Measurements from ENCODE around the gene SRGAP2C. TPM values are rescaled to one million over a fixed set of nuclear protein-coding genes. Genes with fewer than 3 reads are reported as not detected.
"Not testable (repeated sequence)": the region's sequence is repeated elsewhere in the genome, so short reads cannot be mapped to it uniquely, and the experiment has no call there.

SRGAP2C gene
- polyA plus RNA-seq, 10 donors, result 15.3 to 26.8 (median 22.6) TPM

DNA sequence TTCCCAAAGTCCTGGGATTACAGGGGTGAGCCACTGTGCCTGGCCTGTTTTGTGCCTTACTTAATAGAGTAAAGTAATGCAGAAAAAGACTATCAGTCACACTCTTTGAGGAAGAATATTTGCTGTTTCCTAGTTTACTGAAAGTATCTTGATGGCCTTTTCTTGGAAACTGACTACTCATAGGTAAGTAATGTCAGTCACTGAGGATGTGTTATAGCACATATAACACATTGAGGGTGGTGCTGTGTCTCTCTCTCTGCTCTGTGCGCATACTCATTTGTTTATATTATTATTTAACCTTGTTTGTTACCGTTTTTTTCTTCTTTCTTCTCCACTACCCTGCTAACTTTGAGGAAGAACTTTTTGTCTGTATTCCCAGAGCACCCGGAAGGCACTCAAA lies 93.4 kb downstream of the SRGAP2C start:
- not testable (repeated sequence) for DNase-seq

DNA sequence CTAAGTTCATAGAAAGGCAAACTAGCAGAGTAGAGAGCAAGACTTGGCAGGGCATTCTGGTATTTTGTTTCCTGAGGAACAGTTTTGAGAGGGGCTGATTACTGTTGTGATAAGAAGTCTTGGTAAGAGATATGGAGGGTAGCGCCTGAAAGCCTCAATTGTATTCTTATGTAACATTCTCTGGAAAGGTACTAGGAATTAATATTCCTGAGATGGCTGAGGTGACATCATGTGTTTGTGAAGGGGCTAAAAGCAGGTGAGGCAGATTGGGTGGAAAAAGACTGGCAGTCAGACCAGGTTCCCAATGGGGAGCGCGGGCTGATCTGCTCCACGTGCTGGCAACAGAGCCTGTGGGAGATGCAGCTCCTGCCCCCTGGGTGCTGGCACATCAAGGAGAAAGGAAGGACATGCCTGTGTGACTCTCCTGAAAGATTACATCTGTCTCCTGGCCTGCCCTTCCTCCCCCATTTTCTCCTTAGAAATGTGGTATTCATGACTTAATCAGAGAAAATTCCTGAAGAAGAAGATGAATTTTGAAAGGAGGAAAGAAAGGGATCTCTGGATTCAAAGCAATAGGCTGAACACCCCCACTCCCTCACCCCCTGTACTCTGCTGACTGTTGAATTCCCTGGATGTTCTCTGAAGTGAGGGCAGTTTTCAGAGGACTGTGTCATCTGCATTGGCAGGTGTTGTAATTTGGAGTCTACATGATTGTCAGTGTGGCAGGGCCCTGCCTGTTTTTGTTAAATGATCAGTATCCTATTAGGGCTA lies 94.2 kb downstream of the SRGAP2C start:
- peak in 2 of 3 donors; percentile 5 for DNase-seq

DNA sequence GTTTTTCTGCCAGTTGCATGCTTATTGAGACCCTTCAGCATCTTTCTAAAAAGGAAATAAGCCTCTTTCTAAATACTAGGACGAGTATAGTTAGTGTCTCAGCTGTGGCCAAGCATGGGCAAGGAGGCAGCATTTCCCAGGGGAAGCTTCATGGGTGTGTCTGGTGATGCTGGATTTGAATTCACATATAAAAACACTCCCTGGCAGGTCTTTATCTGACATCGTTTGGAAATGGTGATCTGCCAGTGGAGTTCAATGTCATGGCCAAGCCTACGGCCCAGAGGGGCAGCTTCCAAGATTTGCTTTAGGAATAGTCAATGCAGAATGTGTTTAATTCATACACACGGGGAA lies 94.7 kb downstream of the SRGAP2C start:
- not testable (repeated sequence) for DNase-seq

DNA sequence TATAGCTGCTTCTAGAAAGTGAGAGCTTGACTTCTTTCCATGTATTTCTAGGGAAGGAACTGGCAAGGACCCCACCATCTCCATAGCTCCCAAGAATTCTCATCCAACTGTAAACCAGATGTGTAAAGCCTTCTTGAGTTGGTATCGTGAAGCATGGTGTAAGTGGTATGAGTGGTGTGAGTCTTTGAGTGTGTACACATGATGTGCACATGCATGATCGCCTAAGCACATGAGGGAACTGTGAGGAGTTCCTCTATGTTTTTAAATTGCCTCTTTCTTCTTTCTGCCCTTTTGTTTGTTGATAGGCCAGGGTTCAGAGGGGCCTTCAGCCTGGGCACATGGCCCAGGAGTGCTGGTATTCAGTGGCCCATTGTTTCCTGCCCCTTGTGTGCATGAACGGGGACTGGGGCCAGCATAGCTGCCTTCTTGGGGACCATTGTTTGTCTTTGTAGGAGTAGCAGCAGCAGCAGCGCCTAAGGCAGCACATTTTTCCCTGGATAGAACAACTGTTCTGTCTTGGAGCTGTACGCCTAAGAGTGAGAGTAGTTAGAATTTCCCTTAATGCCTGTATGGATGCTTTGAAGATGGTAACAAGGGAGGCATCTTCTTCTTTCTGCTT lies 96.0 kb downstream of the SRGAP2C start:
- DNase-seq, result not testable (repeated sequence)

DNA sequence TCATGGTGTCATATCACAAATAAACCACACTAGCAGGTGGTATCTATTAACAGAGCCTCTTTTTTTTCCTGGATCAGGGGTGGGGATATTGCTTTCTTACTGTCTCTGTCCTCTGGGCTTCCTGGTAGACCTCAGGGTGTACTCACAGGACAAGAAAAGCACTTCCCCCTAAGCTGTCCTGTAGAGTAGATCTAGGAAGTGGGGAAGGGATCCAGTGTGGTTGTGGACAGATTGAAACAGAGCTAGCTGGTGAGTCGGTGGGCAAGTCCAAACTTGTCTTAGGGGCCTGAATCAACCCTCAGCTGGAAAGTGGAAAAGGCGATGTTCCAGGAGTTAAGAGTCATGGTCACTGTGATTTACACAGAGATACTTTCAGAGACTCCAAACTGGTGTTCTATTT lies 96.7 kb downstream of the SRGAP2C start:
- DNase-seq, result not testable (repeated sequence)

DNA sequence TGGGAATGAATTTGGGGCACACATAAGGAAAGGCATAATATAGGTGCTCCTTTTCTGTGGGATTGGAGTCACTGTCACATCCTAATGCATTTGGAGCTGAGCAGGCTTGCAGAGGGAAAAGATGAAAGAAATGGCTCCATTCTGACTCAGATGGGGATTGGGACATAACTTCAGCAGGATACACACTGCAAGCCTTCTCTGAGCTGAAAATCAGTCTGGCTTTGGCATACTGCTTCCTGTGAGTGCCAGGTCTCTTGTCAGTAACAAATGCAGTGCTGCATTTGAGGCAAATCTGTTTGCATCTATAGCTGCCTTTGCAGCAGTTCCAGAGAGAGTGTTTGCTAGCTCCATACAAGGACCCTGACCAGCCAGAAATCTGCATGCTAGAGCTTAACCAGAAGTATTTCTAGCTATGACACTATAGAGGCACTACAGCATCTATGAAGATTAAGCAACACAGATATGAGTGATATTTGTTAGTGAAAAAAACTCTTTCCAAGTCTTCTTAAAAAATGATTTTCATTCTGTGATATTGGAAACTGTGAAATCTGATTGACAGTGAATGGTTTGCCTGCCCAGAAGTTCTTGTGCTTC lies 98.9 kb downstream of the SRGAP2C start:
- DNase-seq, result not testable (repeated sequence)

DNA sequence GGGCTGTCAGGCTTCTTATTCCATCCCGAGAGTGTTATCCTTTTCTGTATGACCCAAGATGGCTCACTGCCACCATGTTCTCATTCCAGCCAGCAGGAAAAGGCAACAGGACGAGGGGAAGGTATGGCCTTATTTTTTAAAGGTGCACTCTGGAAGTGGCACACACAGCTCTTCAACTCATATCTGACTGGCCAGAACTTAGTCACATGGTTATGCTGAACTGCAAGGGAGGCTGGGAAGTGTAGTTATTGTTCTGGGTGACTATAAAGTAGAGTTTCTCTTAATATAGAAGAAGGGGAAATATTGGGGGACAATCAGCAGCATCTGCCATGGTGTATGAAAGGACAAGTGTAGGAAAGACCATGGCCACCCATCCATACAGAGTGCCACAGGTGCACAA lies 107.8 kb downstream of the SRGAP2C start:
- DNase-seq, result not testable (repeated sequence)

DNA sequence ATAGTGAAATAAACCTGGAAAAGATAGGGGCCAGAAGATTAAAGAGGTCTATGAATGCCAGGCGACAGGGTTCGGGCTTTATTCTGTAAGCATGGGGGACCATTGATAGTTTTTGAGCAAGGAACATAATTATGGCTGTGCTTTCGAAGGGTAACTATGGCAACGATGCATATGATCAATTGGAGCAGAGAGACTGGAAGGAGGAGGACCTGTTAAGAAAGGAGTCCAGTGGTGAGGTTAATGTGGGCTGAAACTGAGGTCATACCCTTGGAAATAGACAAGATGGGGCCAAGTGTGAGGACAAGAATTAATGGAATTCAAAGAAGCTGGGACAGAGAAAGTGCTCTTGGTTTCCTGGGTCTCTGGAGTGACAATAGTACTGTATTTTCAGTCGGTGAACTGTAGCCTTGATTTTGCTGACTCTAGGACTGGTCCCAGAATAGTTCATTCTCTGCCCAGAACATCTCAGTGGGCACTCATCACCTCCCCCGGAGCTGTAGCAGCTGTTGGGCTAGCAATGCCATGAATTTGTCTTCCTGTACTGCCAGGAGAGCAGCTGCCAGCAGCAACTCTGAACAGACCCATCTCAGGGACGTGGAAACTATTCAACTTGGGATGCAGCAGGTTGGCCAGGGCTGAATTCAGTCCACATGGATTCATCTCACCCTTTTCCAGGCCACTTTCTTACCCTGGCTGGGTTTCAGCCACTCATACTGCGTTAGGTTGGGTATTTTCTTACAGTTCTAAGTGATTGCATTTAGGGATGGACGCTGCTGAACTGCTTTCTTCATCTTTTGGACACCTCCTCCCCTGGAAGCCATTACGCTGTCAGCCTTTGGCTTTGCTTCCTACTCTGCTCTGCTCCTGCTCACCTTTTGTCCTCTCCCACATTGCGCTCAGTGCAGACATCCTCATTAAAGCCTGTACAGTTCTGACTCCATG lies 108.8 kb downstream of the SRGAP2C start:
- peak in 2 of 3 donors; percentile 10 to 23 for DNase-seq

DNA sequence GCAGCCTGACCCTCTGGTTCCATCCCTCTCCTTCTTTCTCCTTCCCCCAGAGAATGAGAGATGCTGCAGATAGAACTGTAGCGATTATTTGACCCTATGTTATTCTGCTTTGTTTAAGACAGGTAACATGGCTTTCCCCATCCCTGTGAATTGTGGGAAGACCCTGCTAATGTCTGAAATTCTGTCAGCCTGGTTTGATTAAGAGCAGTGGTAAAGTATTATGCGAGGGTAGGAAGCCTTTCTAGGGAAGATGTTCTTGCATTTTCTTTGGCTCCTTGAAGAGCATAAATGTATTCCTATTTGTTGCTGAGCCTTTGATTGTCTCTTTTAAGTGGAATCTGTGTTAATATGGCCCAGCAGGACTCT lies 109.4 kb downstream of the SRGAP2C start:
- DNase-seq, result not testable (repeated sequence)

DNA sequence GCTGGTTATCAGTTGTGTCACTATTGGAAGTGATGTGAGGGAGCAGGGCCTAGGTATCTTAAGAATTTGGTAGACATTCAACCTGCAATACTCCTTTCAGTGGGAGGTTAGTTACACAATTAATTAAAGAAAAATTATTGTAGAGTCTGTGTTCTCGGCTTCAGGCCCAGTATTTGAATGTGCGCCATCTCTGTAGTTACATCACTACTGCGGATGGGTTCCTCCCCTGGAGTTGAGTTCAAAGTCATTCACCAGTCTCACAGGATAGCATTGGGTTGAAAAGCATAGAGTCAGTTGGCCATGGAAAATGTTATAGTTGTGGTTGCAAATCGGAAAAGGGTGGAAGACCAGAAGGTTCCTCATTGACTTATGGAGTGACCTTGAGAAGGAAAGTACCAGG lies 111.8 kb downstream of the SRGAP2C start:
- DNase-seq, result not testable (repeated sequence)

DNA sequence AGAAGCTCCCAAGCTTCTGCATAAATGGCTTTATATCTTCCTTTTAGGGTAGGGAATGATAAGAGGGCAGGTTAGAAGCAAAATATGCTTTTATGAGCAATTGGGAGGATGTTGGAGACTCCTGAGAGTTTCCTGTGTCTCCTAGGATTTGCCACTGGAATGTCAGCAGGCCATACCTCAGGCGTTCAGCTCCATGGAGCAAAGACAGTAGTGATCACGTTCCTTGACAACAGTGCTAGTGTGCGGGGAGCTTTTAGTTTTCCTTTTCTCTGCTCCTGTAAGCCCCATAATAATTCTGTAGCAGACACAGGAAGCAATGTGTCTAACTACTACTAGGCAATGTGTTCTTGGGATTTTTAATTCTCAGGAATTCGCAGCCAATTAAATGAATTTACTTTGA lies 113.8 kb downstream of the SRGAP2C start:
- DNase-seq, result not testable (repeated sequence)

DNA sequence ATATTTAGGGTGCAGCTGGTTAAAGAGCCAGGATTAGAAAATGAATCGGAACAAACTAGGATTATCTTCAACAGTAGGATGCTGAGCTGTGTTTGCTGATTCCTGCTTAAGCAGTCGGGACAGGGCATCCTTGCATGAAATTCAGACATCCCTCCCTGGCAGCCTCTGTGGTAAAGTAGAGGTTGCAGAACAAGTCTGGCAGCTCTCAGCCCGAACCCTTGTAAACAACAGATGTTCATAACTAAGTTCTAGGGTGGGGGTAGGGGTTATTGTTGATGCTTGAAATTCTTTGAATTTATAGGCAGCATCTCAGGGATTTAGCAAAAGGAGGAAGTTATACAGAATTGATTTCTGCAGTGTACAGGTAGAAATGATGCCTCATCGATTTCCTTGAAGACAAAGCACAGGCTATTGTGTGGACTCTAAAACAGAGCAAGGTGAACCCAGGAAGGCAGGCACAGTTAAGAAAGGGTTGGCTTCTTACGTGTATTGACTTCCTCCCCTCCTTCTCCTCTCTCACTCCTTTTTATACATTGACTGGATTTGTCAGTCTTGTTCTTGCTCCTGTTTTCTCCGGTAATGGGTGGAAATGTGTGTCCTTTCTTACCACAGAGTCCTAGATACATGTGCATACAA lies 114.9 kb downstream of the SRGAP2C start:
- not testable (repeated sequence) for DNase-seq

DNA sequence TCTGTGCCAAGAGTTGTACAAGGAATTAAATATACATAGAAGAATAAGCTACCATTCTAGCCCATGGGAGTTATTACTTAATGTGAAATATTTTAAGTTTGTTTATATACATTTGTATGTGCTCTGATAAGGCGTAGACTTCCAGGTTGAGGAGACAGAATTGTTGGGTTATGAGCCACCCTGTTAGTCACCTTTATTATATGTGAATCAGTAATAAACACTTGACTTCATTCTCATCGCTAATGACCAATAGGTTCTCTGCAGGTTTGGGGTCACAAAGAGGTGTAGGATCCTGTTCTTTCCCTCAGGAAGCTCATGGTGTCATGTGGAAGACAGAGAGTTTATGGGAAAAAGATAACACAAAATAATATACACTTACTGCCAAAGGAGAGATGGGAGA lies 117.1 kb downstream of the SRGAP2C start:
- not testable (repeated sequence) for DNase-seq

DNA sequence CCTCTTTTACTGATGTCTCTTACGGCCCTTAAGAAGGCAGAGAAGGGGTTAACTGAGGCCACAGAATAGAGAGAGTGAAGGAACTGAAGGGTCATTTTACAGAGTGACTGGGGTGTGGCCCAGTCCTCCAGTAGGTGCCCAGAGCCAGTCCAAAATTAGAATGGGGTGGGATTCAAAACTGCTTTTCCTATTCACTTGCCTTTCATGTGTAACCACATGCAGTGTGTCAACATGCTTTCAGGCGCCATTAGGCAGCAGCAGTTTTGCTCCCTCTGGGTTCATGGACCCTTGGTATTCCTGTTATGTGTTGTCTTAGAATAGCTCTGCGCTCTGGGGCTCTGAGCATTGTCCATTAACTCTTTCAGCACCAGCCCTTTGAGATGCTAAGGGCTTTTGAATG lies 123.0 kb downstream of the SRGAP2C start:
- not testable (repeated sequence) for DNase-seq

DNA sequence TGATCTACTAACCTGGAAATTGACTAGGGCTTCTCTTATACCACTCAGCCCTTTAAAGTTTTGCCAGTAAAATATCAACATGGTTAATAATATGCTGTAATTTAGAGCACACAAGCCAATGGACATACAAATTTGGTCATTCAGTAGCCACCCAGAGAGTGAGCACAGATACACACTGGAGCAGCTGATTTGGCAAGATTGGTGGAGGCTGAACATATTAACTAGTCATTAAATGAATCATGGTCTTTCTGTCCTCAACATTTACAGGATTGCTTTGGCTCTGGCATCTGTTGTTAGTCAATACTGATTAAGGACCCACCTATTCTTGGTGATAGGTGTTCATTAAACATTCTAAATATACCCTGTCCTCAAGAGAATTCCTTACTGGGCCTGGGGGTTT lies 130.7 kb downstream of the SRGAP2C start:
- not testable (repeated sequence) for DNase-seq

DNA sequence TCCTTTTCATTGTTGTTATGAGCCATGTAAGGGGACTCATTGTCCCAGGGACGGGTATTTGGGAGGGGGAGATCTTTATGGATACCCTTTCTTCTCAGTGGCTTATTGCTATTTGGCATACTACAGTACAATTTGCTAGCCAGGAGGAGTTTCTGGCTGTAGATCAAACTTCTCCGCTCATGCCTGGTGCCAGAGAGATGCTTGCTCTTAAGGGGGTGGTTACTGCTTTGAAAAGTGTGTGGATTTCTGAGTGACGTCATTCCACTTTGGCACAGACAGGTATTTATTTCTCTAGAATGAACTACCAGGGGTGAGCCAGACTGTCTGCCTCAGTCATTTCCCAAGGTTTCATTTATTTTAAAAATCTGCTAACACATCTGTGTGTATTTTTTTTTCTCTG lies 131.3 kb downstream of the SRGAP2C start:
- DNase-seq, result not testable (repeated sequence)

DNA sequence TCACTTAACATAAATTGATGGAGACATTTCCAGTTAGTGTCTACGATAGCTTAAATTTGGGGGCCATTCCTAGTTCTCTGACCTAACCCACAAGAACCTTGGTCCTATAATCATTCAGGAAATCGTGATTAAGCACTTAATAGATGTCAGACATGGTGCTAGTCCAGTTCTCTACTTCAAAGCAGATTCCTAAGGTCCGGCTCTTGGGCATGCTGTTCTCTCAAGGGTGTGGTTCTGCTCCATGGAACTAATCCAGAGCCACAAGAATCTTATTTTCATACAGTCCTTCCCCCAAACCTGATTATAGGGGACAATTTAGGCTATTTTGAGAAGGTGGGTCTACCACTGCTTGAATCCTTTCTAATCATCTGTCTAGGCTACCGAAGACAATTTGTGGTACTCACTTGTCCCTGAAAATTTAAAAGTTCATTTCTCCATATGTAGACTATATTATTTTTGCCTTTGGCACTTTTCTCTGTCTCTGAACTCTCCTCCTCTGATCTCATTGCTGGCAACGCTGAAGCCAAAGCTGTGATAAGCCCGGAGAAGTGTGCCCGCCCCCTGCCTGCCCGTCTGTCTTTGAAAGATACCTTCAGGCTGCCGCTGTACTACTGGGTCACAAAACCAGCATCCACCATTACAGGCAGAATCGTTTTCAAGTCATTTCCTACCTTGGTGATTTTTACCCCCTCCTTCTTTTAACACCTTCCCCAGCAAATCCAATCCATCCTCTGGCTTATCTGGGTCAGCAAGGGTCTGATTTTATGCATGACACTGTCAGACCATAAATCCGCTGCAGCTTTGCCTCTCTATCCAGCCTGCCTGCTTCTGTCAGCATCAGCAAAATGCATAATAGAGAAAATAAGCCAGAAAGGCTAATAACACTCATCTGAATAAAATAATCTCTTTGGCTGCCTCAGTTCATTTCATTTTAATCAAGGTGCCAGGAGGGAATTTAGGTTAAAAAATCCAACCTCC lies 133.0 kb downstream of the SRGAP2C start:
- not testable (repeated sequence) for DNase-seq

DNA sequence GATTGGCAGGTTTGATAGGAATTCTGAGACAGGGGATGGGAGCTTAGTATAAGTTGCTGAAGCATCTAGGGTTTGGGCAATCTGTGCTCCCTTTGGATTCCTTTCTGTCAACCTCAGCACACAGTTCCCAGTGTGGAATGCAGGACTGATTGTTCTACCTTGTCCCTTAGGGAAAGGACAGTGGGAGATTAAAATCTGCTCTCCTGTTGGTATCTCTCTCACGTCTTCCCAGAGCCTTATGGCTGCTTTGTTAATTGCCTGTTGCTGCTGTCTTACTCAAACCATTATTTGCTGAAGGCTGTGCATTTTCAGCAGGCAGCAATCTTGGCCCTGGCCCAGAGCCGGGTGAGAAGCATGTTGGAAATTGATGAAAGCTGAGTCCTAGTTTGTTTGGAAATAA lies 133.9 kb downstream of the SRGAP2C start:
- DNase-seq, result not testable (repeated sequence)

DNA sequence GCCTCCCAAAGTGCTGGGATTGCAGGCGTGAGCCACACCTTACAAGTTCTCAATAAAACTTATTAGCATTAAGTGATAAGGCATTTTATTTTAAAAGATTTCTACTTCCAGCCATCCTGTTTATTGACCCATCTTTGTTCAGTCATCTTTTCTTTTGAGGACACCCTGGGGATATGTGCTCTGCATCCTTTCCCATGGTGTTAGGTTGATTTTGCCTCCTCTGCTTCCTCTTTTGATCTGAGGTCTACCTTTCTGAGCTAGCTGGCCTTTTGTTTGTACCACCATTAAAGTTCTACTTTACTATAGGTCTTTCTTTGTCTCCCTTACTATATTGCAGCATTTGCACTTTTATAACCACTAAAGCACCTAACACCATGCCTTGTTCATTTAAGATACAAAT lies 136.9 kb downstream of the SRGAP2C start:
- DNase-seq, result not testable (repeated sequence)

DNA sequence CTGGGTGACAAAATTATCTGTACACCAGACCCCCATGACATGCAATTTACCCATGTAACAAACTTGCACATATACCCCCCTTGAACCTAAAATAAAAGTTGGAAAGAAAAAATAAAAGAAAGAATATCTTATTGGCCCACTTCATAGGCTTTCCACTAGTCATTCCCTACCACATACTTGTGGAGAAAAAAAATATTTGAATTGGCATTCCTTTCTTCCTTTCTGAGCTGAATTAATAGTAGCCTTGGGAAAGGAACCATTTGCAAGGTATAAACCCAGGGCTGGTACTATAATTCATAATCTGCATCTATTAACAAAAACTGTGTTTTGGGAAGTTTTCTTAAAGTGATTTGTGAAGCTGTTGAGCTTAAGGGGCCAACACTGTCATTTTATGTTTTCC lies 140.0 kb downstream of the SRGAP2C start:
- not testable (repeated sequence) for DNase-seq
